ENCODE measurements around the gene HOXD13.

- TF ChIP-seq CTCF (IDR thresholded peaks at IDR 0.05; ENCODE audit: borderline replicate concordance, extremely low read depth, low read length, poor library complexity, severe bottlenecking), result no peak
- TF ChIP-seq EZH2 (IDR thresholded peaks at IDR 0.05; ENCODE audit: borderline replicate concordance, low read depth, low read length, severe bottlenecking), result no peak
Measured at GRCh38 chr2:176110415-176111308, 18.1 kb downstream of the HOXD13 start.

Measured in DND-41 (cell line).